ENCODE results near the gene RDH11.

RDH11 gene

GRCh38 chr14:67727361-67727760, 31.8 kb upstream of the RDH11 start:
- Histone ChIP-seq H3K36me3 (ENCODE audit: insufficient read depth, low read length) (no peaks in the 10 kb centered on the region), H3K4me2 (ENCODE audit: low read depth, low read length, poor library complexity, severe bottlenecking) (no peak overlapping the region), H3K27me3 (ENCODE audit: insufficient read depth, low read length, poor library complexity, severe bottlenecking) (no peaks in the 10 kb centered on the region), H3K9me3 (ENCODE audit: insufficient read depth, low read depth, low read length) (no peaks in the 10 kb centered on the region), H4K20me1 (ENCODE audit: insufficient read depth, low read length, poor library complexity, severe bottlenecking) (no peaks in the 10 kb centered on the region), H2AFZ (ENCODE audit: low read length) (no peak overlapping the region), H3K4me3 (ENCODE audit: low read length, poor library complexity, severe bottlenecking) (no peak overlapping the region), H3K9ac (ENCODE audit: low read depth, low read length, poor library complexity, severe bottlenecking) (no peak overlapping the region), H3K79me2 (ENCODE audit: insufficient read depth, low read length) (no peaks in the 10 kb centered on the region), H3K9me2 (replicated peaks; ENCODE audit: low read depth, low read length) (no peaks in the 10 kb centered on the region), H3F3A (ENCODE audit: low read depth) (no peaks in the 10 kb centered on the region), H3K4me1 (ENCODE audit: insufficient read depth, low read length, poor library complexity, severe bottlenecking) (peaks cover under 1% of the 10 kb centered on the region)
- no peak for TF ChIP-seq EZH2phosphoT487 (IDR thresholded peaks at IDR 0.05; ENCODE audit: borderline replicate concordance)
- no peak for TF ChIP-seq CTCF (conservative IDR thresholded peaks at IDR 0.05; ENCODE audit: low read length)

DNA sequence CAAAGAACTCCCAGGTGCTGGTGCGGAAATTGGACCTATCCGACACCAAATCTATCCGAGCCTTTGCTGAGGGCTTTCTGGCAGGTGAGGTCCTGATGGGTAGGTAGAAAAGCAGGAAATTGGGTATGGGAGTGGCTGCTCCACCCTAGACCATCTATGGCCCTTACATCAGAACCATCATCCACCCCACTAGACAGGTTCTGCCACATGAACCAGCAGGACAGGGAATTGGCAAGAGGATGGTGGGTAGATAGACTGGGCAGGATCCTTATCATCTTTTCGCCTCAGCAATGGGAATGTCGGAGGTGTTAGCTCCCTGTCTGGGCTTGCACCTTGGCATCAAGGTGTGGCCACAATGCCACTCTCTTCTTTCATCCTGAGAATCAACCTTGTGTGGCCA, 29.6 kb upstream of the RDH11 start:
- H3F3A ChIP-seq (ENCODE audit: low read depth), result no peaks in the 10 kb centered on the region
- H2AFZ ChIP-seq (ENCODE audit: low read length), result no peak overlapping the region
- no peak overlapping the region for H3K4me3 ChIP-seq (ENCODE audit: low read length, poor library complexity, severe bottlenecking)
- no peaks in the 10 kb centered on the region for H4K20me1 ChIP-seq (ENCODE audit: insufficient read depth, low read length, poor library complexity, severe bottlenecking)
- no peak overlapping the region for H3K4me2 ChIP-seq (ENCODE audit: low read depth, low read length, poor library complexity, severe bottlenecking)
- no peaks in the 10 kb centered on the region for H3K9me2 ChIP-seq (replicated peaks; ENCODE audit: low read depth, low read length)
- H3K79me2 ChIP-seq (ENCODE audit: insufficient read depth, low read length), result no peaks in the 10 kb centered on the region
- TF ChIP-seq EZH2phosphoT487 (IDR thresholded peaks at IDR 0.05; ENCODE audit: borderline replicate concordance), result no peak
- no peak for TF ChIP-seq CTCF (conservative IDR thresholded peaks at IDR 0.05; ENCODE audit: low read length)
- no peaks in the 10 kb centered on the region for H3K9me3 ChIP-seq (ENCODE audit: insufficient read depth, low read depth, low read length)
- H3K36me3 ChIP-seq (ENCODE audit: insufficient read depth, low read length), result no peaks in the 10 kb centered on the region
- H3K4me1 ChIP-seq (ENCODE audit: insufficient read depth, low read length, poor library complexity, severe bottlenecking), result peaks cover 6% of the 10 kb centered on the region
- H3K27me3 ChIP-seq (ENCODE audit: insufficient read depth, low read length, poor library complexity, severe bottlenecking), result no peaks in the 10 kb centered on the region
- H3K9ac ChIP-seq (ENCODE audit: low read depth, low read length, poor library complexity, severe bottlenecking), result no peak overlapping the region

DNA sequence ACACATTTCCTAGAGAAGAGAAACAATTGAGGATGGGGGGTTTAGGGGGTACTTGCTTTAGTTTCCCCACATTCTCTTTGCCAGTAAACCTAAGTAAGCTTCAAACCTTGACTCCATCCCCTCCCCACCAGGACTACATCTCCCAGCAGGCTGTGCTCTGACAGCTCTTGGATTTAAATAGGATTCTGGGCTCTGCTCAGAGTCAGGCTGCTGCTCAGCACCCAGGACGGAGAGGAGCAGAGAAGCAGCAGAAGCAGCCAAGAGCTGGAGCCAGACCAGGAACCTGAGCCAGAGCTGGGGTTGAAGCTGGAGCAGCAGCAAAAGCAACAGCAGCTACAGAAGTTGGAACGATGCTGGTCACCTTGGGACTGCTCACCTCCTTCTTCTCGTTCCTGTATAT, 26.7 kb upstream of the RDH11 start:
- peak overlapping the region; percentile 57 for H2AFZ ChIP-seq (ENCODE audit: low read length)

More for the DNA sequence above, 26.7 kb upstream of the RDH11 start:
- Histone ChIP-seq H3K27me3 (ENCODE audit: insufficient read depth, low read length, poor library complexity, severe bottlenecking) (no peaks in the 10 kb centered on the region), H3K4me2 (ENCODE audit: low read depth, low read length, poor library complexity, severe bottlenecking) (peak overlapping the region; percentile 31), H3K9me2 (replicated peaks; ENCODE audit: low read depth, low read length) (no peaks in the 10 kb centered on the region), H3K36me3 (ENCODE audit: insufficient read depth, low read length) (no peaks in the 10 kb centered on the region), H3K9ac (ENCODE audit: low read depth, low read length, poor library complexity, severe bottlenecking) (no peak overlapping the region), H3K4me1 (ENCODE audit: insufficient read depth, low read length, poor library complexity, severe bottlenecking) (peaks cover 6% of the 10 kb centered on the region), H3K79me2 (ENCODE audit: insufficient read depth, low read length) (no peaks in the 10 kb centered on the region), H4K20me1 (ENCODE audit: insufficient read depth, low read length, poor library complexity, severe bottlenecking) (no peaks in the 10 kb centered on the region), H3K9me3 (ENCODE audit: insufficient read depth, low read depth, low read length) (no peaks in the 10 kb centered on the region), H3K4me3 (ENCODE audit: low read length, poor library complexity, severe bottlenecking) (peak overlapping the region; percentile 6), H3F3A (ENCODE audit: low read depth) (no peaks in the 10 kb centered on the region)
- TF ChIP-seq EZH2phosphoT487 (IDR thresholded peaks at IDR 0.05; ENCODE audit: borderline replicate concordance) (no peak), CTCF (conservative IDR thresholded peaks at IDR 0.05; ENCODE audit: low read length) (no peak)
